ENCODE data around the gene RALGPS1. TPM values are rescaled to one million over a fixed set of nuclear protein-coding genes. Genes with fewer than 3 reads are reported as not detected.

The RALGPS1 gene
- total and polyA plus RNA-seq, 7 donors = 6.6 to 18.6 (median 11.4) TPM

- H3K4me3 ChIP-seq = no peak overlapping the region
- intact Hi-C loops (cut with DNase I) = no loop called here
- no peak for DNase-seq
- no peaks in the 10 kb centered on the region for H3K9me3 ChIP-seq
- H3K27ac ChIP-seq = no peak overlapping the region
- 97 to 99% methylated on average over 1 of the region's 1 CpG for WGBS, 2 donors
- H3K27me3 ChIP-seq = no peaks in the 10 kb centered on the region
- no peaks in the 10 kb centered on the region for H3K36me3 ChIP-seq
- TF ChIP-seq POLR2A (IDR thresholded peaks at IDR 0.05) (no peak), CTCF (IDR thresholded peaks at IDR 0.05) (no peak), EP300 (IDR thresholded peaks at IDR 0.05) (no peak), POLR2AphosphoS5 (IDR thresholded peaks at IDR 0.05) (no peak)
- peaks cover 0 to 18% (median 10%) of the 10 kb centered on the region in 4 donors for H3K4me1 ChIP-seq
These were observed 130.6 kb downstream of the RALGPS1 start for GRCh38 chr9:127045148-127045547.

GRCh38 chr9:127047971-127048370 is 133.4 kb downstream of the RALGPS1 start:
- Histone ChIP-seq H3K36me3 (no peaks in the 10 kb centered on the region), H3K4me3 (no peak overlapping the region), H3K9me3 (no peaks in the 10 kb centered on the region), H3K4me1 (peaks cover 0 to 41% (median 23%) of the 10 kb centered on the region in 4 donors), H3K27ac (peak overlapping the region in 3 of 4 donors; percentile 32 to 58 (median 53)), H3K27me3 (no peaks in the 10 kb centered on the region)
- TF ChIP-seq POLR2A (IDR thresholded peaks at IDR 0.05) (no peak), CTCF (IDR thresholded peaks at IDR 0.05) (no peak), POLR2AphosphoS5 (IDR thresholded peaks at IDR 0.05) (no peak), EP300 (IDR thresholded peaks at IDR 0.05) (no peak)
- 93 to 97% methylated on average over 3 of the region's 3 CpGs for WGBS, 2 donors
- intact Hi-C loops (cut with DNase I) = no loop called here
- DNase-seq = no peak

- 33 to 45% methylated on average over 4 of the region's 4 CpGs for WGBS, 2 donors
- H3K27me3 ChIP-seq = no peaks in the 10 kb centered on the region
- DNase-seq = peak; percentile 72
- H3K27ac ChIP-seq = peak overlapping the region; percentile 1 to 58 (median 42)
- peak in 1 of 4 donors; percentile 33 for TF ChIP-seq EP300 (IDR thresholded peaks at IDR 0.05)
- peak in 1 of 4 experiments; percentile 24 for TF ChIP-seq CTCF (IDR thresholded peaks at IDR 0.05)
- TF ChIP-seq POLR2A (IDR thresholded peaks at IDR 0.05) = no peak
- peak in 3 of 4 donors; percentile 36 to 80 (median 43) for TF ChIP-seq POLR2AphosphoS5 (IDR thresholded peaks at IDR 0.05)
- peaks cover 0 to 52% (median 34%) of the 10 kb centered on the region in 4 donors for H3K4me1 ChIP-seq
- no peaks in the 10 kb centered on the region for H3K36me3 ChIP-seq
- H3K4me3 ChIP-seq = no peak overlapping the region
- H3K9me3 ChIP-seq = no peaks in the 10 kb centered on the region
- intact Hi-C loops (cut with DNase I) = no loop called here
These were observed 134.5 kb downstream of the RALGPS1 start for GRCh38 chr9:127049044-127049443.

- H3K36me3 ChIP-seq = no peaks in the 10 kb centered on the region
- H3K27ac ChIP-seq = peak overlapping the region in 3 of 4 donors; percentile 22 to 53 (median 32)
- H3K27me3 ChIP-seq = no peaks in the 10 kb centered on the region
- intact Hi-C loops (cut with DNase I) = no loop called here
- peaks cover 0 to 57% (median 38%) of the 10 kb centered on the region in 4 donors for H3K4me1 ChIP-seq
- DNase-seq = no peak
- TF ChIP-seq EP300 (IDR thresholded peaks at IDR 0.05) (no peak), POLR2A (IDR thresholded peaks at IDR 0.05) (no peak), CTCF (IDR thresholded peaks at IDR 0.05) (no peak), POLR2AphosphoS5 (IDR thresholded peaks at IDR 0.05) (no peak)
- WGBS, 2 donors = 91 to 94% methylated on average over 8 of the region's 8 CpGs
- H3K4me3 ChIP-seq = no peak overlapping the region
- no peaks in the 10 kb centered on the region for H3K9me3 ChIP-seq
These were observed 135.0 kb downstream of the RALGPS1 start for GRCh38 chr9:127049581-127049980.

- WGBS, 2 donors = 96 to 98% methylated on average over 3 of the region's 3 CpGs
These were observed 135.6 kb downstream of the RALGPS1 start for GRCh38 chr9:127050152-127050551.

More at GRCh38 chr9:127050152-127050551, 135.6 kb downstream of the RALGPS1 start:
- Histone ChIP-seq H3K27me3 (no peaks in the 10 kb centered on the region), H3K27ac (peak overlapping the region in 3 of 4 donors; percentile 22 to 68 (median 32)), H3K36me3 (no peaks in the 10 kb centered on the region), H3K9me3 (no peaks in the 10 kb centered on the region), H3K4me1 (peaks cover 0 to 58% (median 38%) of the 10 kb centered on the region in 4 donors), H3K4me3 (no peak overlapping the region)
- TF ChIP-seq POLR2A (IDR thresholded peaks at IDR 0.05) (no peak), EP300 (IDR thresholded peaks at IDR 0.05) (no peak), CTCF (IDR thresholded peaks at IDR 0.05) (no peak), POLR2AphosphoS5 (IDR thresholded peaks at IDR 0.05) (no peak)
- intact Hi-C loops (cut with DNase I) = no loop called here
- DNase-seq = no peak

Data from sigmoid colon (tissue), 7 donors.